ENCODE results near the gene LRRC7.

- TF ChIP-seq CTCF (conservative IDR thresholded peaks at IDR 0.05; ENCODE audit: low read depth, low read length) (no peak), EZH2 (IDR thresholded peaks at IDR 0.05; ENCODE audit: borderline replicate concordance, low read depth, low read length, poor library complexity, severe bottlenecking) (no peak)
Measured at GRCh38 chr1:69697340-69697739, 129.6 kb downstream of the LRRC7 start.
